HAP-1 (cell line): Measurements from ENCODE around the gene KATNA1.

Experiments used
- DNase-seq, 2 experiments: peaks; one replicate each; pipeline ENCODE4 v3.0.0-alpha.2; 2016 to 2020; ENCODE audit warnings: low spot score in 2 of 2
- H3K27me3 ChIP-seq: fragments of 250-450 bp; sonication (Bioruptor Pico); 2 replicates; pipeline ENCODE4 v1.5.1; 2020; ENCODE audit warnings: low read depth, mild to moderate bottlenecking, moderate library complexity
- H3K36me3 ChIP-seq: fragments of 250-450 bp; sonication (Bioruptor Pico); replicated peaks from 2 replicates; pipeline ENCODE4 v1.5.1; 2020; ENCODE audit warnings: mild to moderate bottlenecking
- H3K4me1 ChIP-seq: fragments of 250-450 bp; sonication (Bioruptor Pico); 2 replicates; pipeline ENCODE4 v1.5.1; 2020; ENCODE audit warnings: mild to moderate bottlenecking
- H3K4me3 ChIP-seq: fragments of 250-450 bp; sonication (Bioruptor Pico); 2 replicates; pipeline ENCODE4 v1.5.1; 2020; ENCODE audit warnings: mild to moderate bottlenecking, moderate library complexity
- H3K9me3 ChIP-seq: fragments of 250-450 bp; sonication (Bioruptor Pico); 2 replicates; pipeline ENCODE4 v1.5.1; 2020; ENCODE audit warnings: mild to moderate bottlenecking, moderate library complexity
- in situ Hi-C: fragments of 300-500 bp; cut with MboI; formaldehyde crosslinking; loops from 3 replicates; pipeline ENCODE4 v1.14.3; 2020; ENCODE audit warnings: low sequenced_read_pairs, inconsistent platforms, mixed read lengths

KATNA1 gene

GRCh38 chr6:149646599-149646998, 1.9 kb downstream of the KATNA1 start:
- no peaks in the 10 kb centered on the region for H3K9me3 ChIP-seq
- H3K27me3 ChIP-seq: no peaks in the 10 kb centered on the region
- peaks cover 11% of the 10 kb centered on the region for H3K4me1 ChIP-seq
- no peaks in the 10 kb centered on the region; the same call in 1 of the 2 replicates for H3K36me3 ChIP-seq
- H3K4me3 ChIP-seq: peak overlapping the region; percentile 78
- DNase-seq: no peak
- in situ Hi-C loops: no loop called here

GRCh38 chr6:149642829-149643580, 5.5 kb downstream of the KATNA1 start:
- no peaks in the 10 kb centered on the region for H3K27me3 ChIP-seq
- no peak for DNase-seq
- no peak overlapping the region for H3K4me3 ChIP-seq
- no peaks in the 10 kb centered on the region for H3K9me3 ChIP-seq
- peaks cover 9% of the 10 kb centered on the region for H3K4me1 ChIP-seq
- peaks cover 4% of the 10 kb centered on the region for H3K36me3 ChIP-seq
- in situ Hi-C loops: no loop called here

- in situ Hi-C loops: no loop called here
- DNase-seq: peak in 1 of 2 experiments; percentile 54
- Histone ChIP-seq H3K36me3 (peaks cover 20% of the 10 kb centered on the region), H3K4me3 (no peak overlapping the region), H3K27me3 (no peaks in the 10 kb centered on the region), H3K4me1 (peaks cover 4% of the 10 kb centered on the region), H3K9me3 (no peaks in the 10 kb centered on the region)
Measured at GRCh38 chr6:149636124-149636523, 12.4 kb downstream of the KATNA1 start.

GRCh38 chr6:149634315-149634714, 14.2 kb downstream of the KATNA1 start:
- Histone ChIP-seq H3K36me3 (peaks cover 27% of the 10 kb centered on the region), H3K4me1 (peaks cover 4% of the 10 kb centered on the region), H3K27me3 (no peaks in the 10 kb centered on the region), H3K4me3 (no peak overlapping the region), H3K9me3 (no peaks in the 10 kb centered on the region)
- in situ Hi-C loops: no loop called here
- no peak for DNase-seq

- Histone ChIP-seq H3K27me3 (no peaks in the 10 kb centered on the region), H3K4me1 (no peaks in the 10 kb centered on the region), H3K9me3 (no peaks in the 10 kb centered on the region), H3K36me3 (peaks cover 14% of the 10 kb centered on the region), H3K4me3 (no peak overlapping the region)
- in situ Hi-C loops: no loop called here
- DNase-seq: no peak
Measured at GRCh38 chr6:149628875-149629510, 19.5 kb downstream of the KATNA1 start.

GRCh38 chr6:149627672-149628071, 20.8 kb downstream of the KATNA1 start:
- Histone ChIP-seq H3K9me3 (no peaks in the 10 kb centered on the region), H3K36me3 (peaks cover 21% of the 10 kb centered on the region), H3K4me3 (no peak overlapping the region), H3K4me1 (no peaks in the 10 kb centered on the region), H3K27me3 (no peaks in the 10 kb centered on the region)
- DNase-seq: no peak
- in situ Hi-C loops: no loop called here

- Histone ChIP-seq H3K36me3 (peaks cover 36% of the 10 kb centered on the region), H3K4me1 (peaks cover 11% of the 10 kb centered on the region), H3K27me3 (no peaks in the 10 kb centered on the region), H3K4me3 (no peak overlapping the region), H3K9me3 (no peaks in the 10 kb centered on the region)
- DNase-seq: peak; percentile 17 to 33
- in situ Hi-C loops: no loop called here
Measured at GRCh38 chr6:149615805-149616204, 32.7 kb downstream of the KATNA1 start.

GRCh38 chr6:149614337-149614736, 34.2 kb downstream of the KATNA1 start:
- Histone ChIP-seq H3K4me3 (no peak overlapping the region), H3K9me3 (no peaks in the 10 kb centered on the region), H3K36me3 (peaks cover 27% of the 10 kb centered on the region), H3K27me3 (no peaks in the 10 kb centered on the region), H3K4me1 (peaks cover 11% of the 10 kb centered on the region)
- in situ Hi-C loops: no loop called here
- no peak for DNase-seq

- in situ Hi-C loops: no loop called here
- no peak overlapping the region for H3K4me3 ChIP-seq
- DNase-seq: no peak
Measured at GRCh38 chr6:149608381-149608982, 40.0 kb downstream of the KATNA1 start.

GRCh38 chr6:149600508-149600907, 48.0 kb downstream of the KATNA1 start:
- no peak for DNase-seq
- peaks cover 41% of the 10 kb centered on the region for H3K36me3 ChIP-seq
- in situ Hi-C loops: no loop called here

More at GRCh38 chr6:149608381-149608982, 40.0 kb downstream of the KATNA1 start:
- Histone ChIP-seq H3K9me3 (no peaks in the 10 kb centered on the region), H3K36me3 (peaks cover 10% of the 10 kb centered on the region), H3K27me3 (no peaks in the 10 kb centered on the region), H3K4me1 (no peaks in the 10 kb centered on the region)

GRCh38 chr6:149593408-149593807, 55.1 kb downstream of the KATNA1 start:
- in situ Hi-C loops: no loop called here
- no peak for DNase-seq

More at GRCh38 chr6:149600508-149600907, 48.0 kb downstream of the KATNA1 start:
- no peaks in the 10 kb centered on the region for H3K4me1 ChIP-seq
- H3K27me3 ChIP-seq: no peaks in the 10 kb centered on the region
- H3K4me3 ChIP-seq: no peak overlapping the region
- H3K9me3 ChIP-seq: no peaks in the 10 kb centered on the region

GRCh38 chr6:149592983-149593382, 55.5 kb downstream of the KATNA1 start:
- peaks cover 61% of the 10 kb centered on the region for H3K36me3 ChIP-seq
- H3K4me1 ChIP-seq: peaks cover 7% of the 10 kb centered on the region
- H3K4me3 ChIP-seq: no peak overlapping the region
- DNase-seq: no peak
- H3K27me3 ChIP-seq: no peaks in the 10 kb centered on the region
- no peaks in the 10 kb centered on the region for H3K9me3 ChIP-seq
- in situ Hi-C loops: no loop called here

More at GRCh38 chr6:149593408-149593807, 55.1 kb downstream of the KATNA1 start:
- H3K4me1 ChIP-seq: peaks cover 3% of the 10 kb centered on the region
- no peaks in the 10 kb centered on the region for H3K27me3 ChIP-seq
- H3K9me3 ChIP-seq: no peaks in the 10 kb centered on the region
- H3K4me3 ChIP-seq: no peak overlapping the region
- H3K36me3 ChIP-seq: peaks cover 64% of the 10 kb centered on the region

GRCh38 chr6:149586149-149586548, 62.4 kb downstream of the KATNA1 start:
- H3K4me3 ChIP-seq: no peak overlapping the region
- DNase-seq: no peak
- H3K36me3 ChIP-seq: peaks cover 43% of the 10 kb centered on the region
- in situ Hi-C loops: no loop called here
- H3K9me3 ChIP-seq: no peaks in the 10 kb centered on the region
- H3K4me1 ChIP-seq: peaks cover 10% of the 10 kb centered on the region
- no peaks in the 10 kb centered on the region for H3K27me3 ChIP-seq

- Histone ChIP-seq H3K4me1 (no peaks in the 10 kb centered on the region), H3K27me3 (no peaks in the 10 kb centered on the region), H3K4me3 (no peak overlapping the region), H3K36me3 (peaks cover 37% of the 10 kb centered on the region), H3K9me3 (no peaks in the 10 kb centered on the region)
- in situ Hi-C loops: no loop called here
- no peak for DNase-seq
Measured at GRCh38 chr6:149581349-149581748, 67.2 kb downstream of the KATNA1 start.
